HepG2 (cell line): Measurements from ENCODE around the gene PIK3CB. TPM values are rescaled to one million over a fixed set of nuclear protein-coding genes. Genes with fewer than 3 reads are reported as not detected.
A peak's percentile ranks its signal among the peaks of the same experiment; 100 is the strongest.

Source experiments
- ATF3 ChIP-seq: sonication (generic); formaldehyde crosslinking; IDR thresholded peaks from 2 replicates; pipeline ENCODE4 v1.4.0; 2020; ENCODE audit warnings: missing genetic modification reagents
- GLI4 ChIP-seq: sonication (generic); formaldehyde crosslinking; IDR thresholded peaks from 2 replicates; pipeline ENCODE4 v1.5.1; 2020; ENCODE audit warnings: missing genetic modification reagents, mild to moderate bottlenecking, moderate library complexity, borderline replicate concordance
- HOXA9 ChIP-seq: sonication (generic); formaldehyde crosslinking; IDR thresholded peaks from 2 replicates; pipeline ENCODE4 v1.8.1; 2022; ENCODE audit warnings: missing genetic modification reagents, mild to moderate bottlenecking, moderate library complexity, borderline replicate concordance
- IKZF1 ChIP-seq: fragments of 450-650 bp; IDR thresholded peaks from 2 replicates; pipeline ENCODE4 v1.7.1; 2016
- ISL2 ChIP-seq: sonication (generic); formaldehyde crosslinking; IDR thresholded peaks from 2 replicates; pipeline ENCODE4 v1.5.0; 2020; ENCODE audit warnings: missing genetic modification reagents
- JUND ChIP-seq: sonication (generic); formaldehyde crosslinking; IDR thresholded peaks from 2 replicates; pipeline ENCODE4 v1.8.0; 2022; ENCODE audit warnings: mild to moderate bottlenecking, missing genetic modification reagents
- MBNL3 ChIP-seq: fragments of 250-450 bp; sonication (Bioruptor Pico); conservative IDR thresholded peaks from 2 replicates; pipeline ENCODE4 v1.8.0; 2022; ENCODE audit warnings: mild to moderate bottlenecking, inconsistent platforms
- MYPOP ChIP-seq: sonication (generic); formaldehyde crosslinking; IDR thresholded peaks from 2 replicates; pipeline ENCODE4 v1.8.1; 2023; ENCODE audit warnings: mild to moderate bottlenecking, moderate library complexity, missing genetic modification reagents
- NFE2 ChIP-seq: sonication (generic); formaldehyde crosslinking; IDR thresholded peaks from 2 replicates; pipeline ENCODE4 v1.4.0; 2020; ENCODE audit warnings: missing genetic modification reagents
- NFE2L1 ChIP-seq: sonication (generic); formaldehyde crosslinking; IDR thresholded peaks from 2 replicates; pipeline ENCODE4 v1.4.0; 2020; ENCODE audit warnings: missing genetic modification reagents, mild to moderate bottlenecking, borderline replicate concordance
- NKX3-1 ChIP-seq: sonication (generic); formaldehyde crosslinking; IDR thresholded peaks from 2 replicates; pipeline ENCODE4 v1.5.0; 2020; ENCODE audit warnings: missing genetic modification reagents
- NONO ChIP-seq, 2 experiments: fragments of 450-650 bp in 1 of 2; sonication (generic) in 1 of 2; formaldehyde crosslinking in 1 of 2; IDR thresholded peaks in 1 of 2; conservative IDR thresholded peaks in 1 of 2; 2 replicates each; pipeline versions ENCODE4 v1.6.1 to v1.8.0; 2017 to 2022; ENCODE audit warnings: mild to moderate bottlenecking in 1 of 2, missing genetic modification reagents in 1 of 2, moderate library complexity in 1 of 2
- PLRG1 ChIP-seq: fragments of 450-650 bp; conservative IDR thresholded peaks from 2 replicates; pipeline ENCODE4 v1.6.1; 2016
- TBX2 ChIP-seq: sonication (generic); formaldehyde crosslinking; IDR thresholded peaks from 2 replicates; pipeline ENCODE4 v1.5.0; 2020; ENCODE audit warnings: missing genetic modification reagents, mild to moderate bottlenecking, borderline replicate concordance
- TGIF2 ChIP-seq: IDR thresholded peaks from 2 replicates; pipeline ENCODE4 v1.6.1; 2016; ENCODE audit warnings: control low read depth, missing compliant biosample characterization
- XBP1 ChIP-seq: sonication (generic); formaldehyde crosslinking; IDR thresholded peaks from 2 replicates; pipeline ENCODE4 v1.5.0; 2020; ENCODE audit warnings: missing genetic modification reagents
- ZBTB2 ChIP-seq: sonication (generic); formaldehyde crosslinking; IDR thresholded peaks from 2 replicates; pipeline ENCODE4 v1.8.0; 2022; ENCODE audit warnings: low read depth, missing genetic modification reagents
- ZNF343 ChIP-seq: sonication (generic); formaldehyde crosslinking; IDR thresholded peaks from 2 replicates; pipeline ENCODE4 v1.4.0; 2020; ENCODE audit warnings: mild to moderate bottlenecking, missing genetic modification reagents
- ZNF350 ChIP-seq: sonication (generic); formaldehyde crosslinking; IDR thresholded peaks from 2 replicates; pipeline ENCODE4 v1.4.0; 2020; ENCODE audit warnings: mild to moderate bottlenecking, low read depth, missing genetic modification reagents, borderline replicate concordance
- ZNF510 ChIP-seq: sonication (generic); formaldehyde crosslinking; IDR thresholded peaks from 2 replicates; pipeline ENCODE4 v1.4.0; 2020; ENCODE audit warnings: low read depth, mild to moderate bottlenecking, missing genetic modification reagents
- ZNF550 ChIP-seq: sonication (generic); formaldehyde crosslinking; IDR thresholded peaks from 2 replicates; pipeline ENCODE4 v1.4.0; 2020; ENCODE audit warnings: mild to moderate bottlenecking, missing genetic modification reagents, borderline replicate concordance
- ZNF674 ChIP-seq: sonication (generic); formaldehyde crosslinking; IDR thresholded peaks from 2 replicates; pipeline ENCODE4 v1.5.0; 2020; ENCODE audit warnings: low read depth, mild to moderate bottlenecking, missing genetic modification reagents
- ZNF766 ChIP-seq: sonication (generic); formaldehyde crosslinking; IDR thresholded peaks from 2 replicates; pipeline ENCODE4 v1.5.0; 2020; ENCODE audit warnings: missing genetic modification reagents, borderline replicate concordance
- polyA plus RNA-seq, 8 experiments: library from polyadenylated mRNA; depleted of rRNA in 3 of 8; stranded (reverse) in 7 of 8; unstranded in 1 of 8; fragments of >200 nt; fragmentation: Illumina TruSeq in 4 of 8; extraction: Trizol in 4 of 8; gene quantifications; 2 replicates each; pipeline versions ENCODE4 v1.2.1 to v1.2.3, GENCODE V29; 2011 to 2016; ENCODE audit warnings: low read depth in 4 of 8, missing spikeins in 1 of 8, mixed read lengths in 1 of 8; ENCODE audit not compliant: insufficient read depth in 1 of 8
- total RNA-seq, 5 experiments: library from RNA; depleted of rRNA; stranded (reverse); fragments of >200 nt; fragmentation: Illumina TruSeq; extraction: Trizol; gene quantifications; 2 replicates each; pipeline ENCODE4 v1.2.3, GENCODE V29; 2016; ENCODE audit warnings: low read depth in 1 of 5
- TF ChIP-seq, protein P1 (sequence below): sonication (generic); formaldehyde crosslinking; IDR thresholded peaks from 2 replicates; pipeline ENCODE4 v1.8.1; 2023; ENCODE audit warnings: mild to moderate bottlenecking, missing genetic modification reagents

PIK3CB gene
- total and polyA plus RNA-seq, 2 of the 13 experiments (the other 11 are each of a cell fraction or from before 2014, with no cell fraction given), result 6.6 to 18.7 TPM

- TF ChIP-seq ZBTB2 (no peak), MBNL3 (CRISPR knock-in tag) (no peak), ISL2 (CRISPR knock-in tag) (peak; percentile 69), ZNF510 (CRISPR knock-in tag) (no peak), NKX3-1 (CRISPR knock-in tag) (no peak; the same call in 1 of the 2 replicates), ZNF550 (CRISPR knock-in tag) (no peak), HOXA9 (CRISPR knock-in tag) (peak; percentile 76), MYPOP (CRISPR knock-in tag) (peak; percentile 86), NFE2 (CRISPR knock-in tag) (no peak), NONO (IDR thresholded peaks at IDR 0.05) (no peak), NONO (CRISPR knock-in tag; conservative IDR thresholded peaks at IDR 0.05) (peak; percentile 89), ZNF674 (CRISPR knock-in tag) (no peak), ZNF766 (CRISPR knock-in tag) (peak; percentile 46; the same call in 1 of the 2 replicates), ATF3 (CRISPR knock-in tag) (peak; percentile 12; the same call in 1 of the 2 replicates), ZNF350 (CRISPR knock-in tag) (peak; percentile 53; the same call in 1 of the 2 replicates), IKZF1 (no peak), GLI4 (CRISPR knock-in tag) (peak; percentile 77; the same call in 1 of the 2 replicates), ZNF343 (CRISPR knock-in tag) (no peak), TBX2 (CRISPR knock-in tag) (peak; percentile 70; the same call in 1 of the 2 replicates), NFE2L1 (CRISPR knock-in tag) (no peak), TGIF2 (CRISPR knock-in tag) (no peak), XBP1 (CRISPR knock-in tag) (no peak), PLRG1 (no peak), JUND (CRISPR knock-in tag) (no peak)
- TF ChIP-seq, protein P1, sequence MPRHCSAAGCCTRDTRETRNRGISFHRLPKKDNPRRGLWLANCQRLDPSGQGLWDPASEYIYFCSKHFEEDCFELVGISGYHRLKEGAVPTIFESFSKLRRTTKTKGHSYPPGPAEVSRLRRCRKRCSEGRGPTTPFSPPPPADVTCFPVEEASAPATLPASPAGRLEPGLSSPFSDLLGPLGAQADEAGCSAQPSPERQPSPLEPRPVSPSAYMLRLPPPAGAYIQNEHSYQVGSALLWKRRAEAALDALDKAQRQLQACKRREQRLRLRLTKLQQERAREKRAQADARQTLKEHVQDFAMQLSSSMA (CRISPR knock-in tag), result no peak
These were observed 226.2 kb downstream of the PIK3CB start, which contains the start of gene FAIM (continued) for GRCh38 chr3:138608322-138609135.
